ENCODE results near the gene PLEKHG4B.
"Not testable (repeated sequence)": the region's sequence is repeated elsewhere in the genome, so short reads cannot be mapped to it uniquely, and the experiment has no call there.

Gene PLEKHG4B

GRCh38 chr5:155651-156410 lies 63.9 kb downstream of the PLEKHG4B start:
- DNase-seq (ENCODE audit: low read depth in 2 of 2): no peak

- DNase-seq (ENCODE audit: low read depth in 2 of 2): no peak
Observed at GRCh38 chr5:156411-157072, 64.6 kb downstream of the PLEKHG4B start.

DNA sequence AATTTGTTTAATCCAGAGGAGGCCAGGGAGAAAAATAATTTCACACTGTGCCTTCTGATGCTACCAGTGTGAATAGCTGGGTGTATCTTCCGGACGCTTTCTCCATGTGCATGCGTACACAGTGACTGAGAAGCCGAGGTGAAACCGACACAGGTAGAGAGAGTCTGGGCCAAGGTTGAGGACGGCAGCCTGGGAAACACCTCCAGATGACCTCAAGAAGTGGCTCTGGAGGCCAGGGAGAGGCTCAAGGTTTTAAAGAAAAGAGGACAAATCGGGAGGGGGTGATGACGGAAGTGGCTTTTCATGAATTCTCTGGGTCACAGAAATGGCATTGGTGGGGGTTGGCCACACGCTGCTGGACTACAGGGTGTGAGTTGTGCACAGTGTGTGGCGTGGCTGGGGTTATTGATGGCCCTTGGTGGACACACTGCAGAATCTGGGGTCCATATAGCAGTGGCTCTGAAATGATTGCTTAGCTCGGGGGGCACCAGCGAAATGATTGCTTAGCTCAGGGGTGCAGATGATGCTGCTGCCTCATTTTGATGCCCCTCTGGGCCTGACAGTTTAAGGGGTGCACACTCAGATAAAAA lies 65.3 kb downstream of the PLEKHG4B start:
- no peak for DNase-seq (ENCODE audit: low read depth in 2 of 2)

DNA sequence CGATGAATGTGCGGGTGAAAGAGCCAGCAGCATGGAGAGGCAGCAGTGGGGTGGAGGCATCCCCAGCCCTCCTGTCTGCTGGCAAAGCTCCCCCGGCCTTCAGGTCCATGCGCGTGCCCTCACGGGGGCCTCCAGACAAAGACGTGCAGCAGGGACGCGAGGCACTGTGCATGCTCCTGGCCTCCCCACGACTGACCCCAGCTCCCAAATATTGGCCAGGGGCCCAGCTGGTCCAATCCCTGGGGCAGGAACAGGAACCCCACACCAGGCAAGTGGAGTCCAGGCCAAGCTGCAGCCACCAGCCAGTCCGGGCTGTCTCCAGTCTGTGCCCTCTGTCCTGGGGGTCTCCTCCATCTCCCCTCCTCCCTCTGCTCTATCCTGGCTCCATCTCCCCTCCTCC lies 65.8 kb downstream of the PLEKHG4B start:
- no peak for DNase-seq (ENCODE audit: low read depth in 2 of 2)

DNA sequence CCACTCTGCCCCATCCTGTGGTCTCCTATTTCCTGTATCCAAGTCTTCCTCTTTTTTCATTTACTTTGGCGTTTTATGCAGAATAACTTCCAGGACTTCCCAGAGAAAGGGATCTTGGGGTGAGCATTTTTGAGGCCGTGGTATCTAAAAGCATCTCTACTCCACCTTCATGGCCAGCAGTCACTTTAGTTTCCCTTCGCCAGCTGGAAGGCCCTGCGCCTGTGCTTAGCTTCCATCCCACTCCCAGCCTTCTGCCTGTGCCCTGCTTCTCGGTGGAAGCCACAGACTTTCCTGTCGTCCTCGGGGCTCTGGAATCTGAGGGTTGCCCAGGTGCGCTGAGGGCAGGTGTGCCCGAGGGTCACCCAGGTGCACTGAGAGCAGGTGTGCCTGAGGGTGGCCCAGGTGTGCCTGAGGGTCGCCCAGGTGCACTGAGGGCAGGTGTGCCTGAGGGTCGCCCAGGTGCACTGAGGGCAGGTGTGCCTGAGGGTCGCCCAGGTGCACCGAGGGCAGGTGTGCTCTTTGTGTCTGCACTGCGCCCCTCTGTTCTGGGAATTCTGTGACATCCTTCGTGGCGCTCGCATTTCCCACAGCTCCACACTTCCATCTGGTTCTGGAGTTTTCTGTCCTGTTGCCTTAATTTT lies 67.0 kb downstream of the PLEKHG4B start:
- no peak for DNase-seq (ENCODE audit: low read depth in 2 of 2)

DNA sequence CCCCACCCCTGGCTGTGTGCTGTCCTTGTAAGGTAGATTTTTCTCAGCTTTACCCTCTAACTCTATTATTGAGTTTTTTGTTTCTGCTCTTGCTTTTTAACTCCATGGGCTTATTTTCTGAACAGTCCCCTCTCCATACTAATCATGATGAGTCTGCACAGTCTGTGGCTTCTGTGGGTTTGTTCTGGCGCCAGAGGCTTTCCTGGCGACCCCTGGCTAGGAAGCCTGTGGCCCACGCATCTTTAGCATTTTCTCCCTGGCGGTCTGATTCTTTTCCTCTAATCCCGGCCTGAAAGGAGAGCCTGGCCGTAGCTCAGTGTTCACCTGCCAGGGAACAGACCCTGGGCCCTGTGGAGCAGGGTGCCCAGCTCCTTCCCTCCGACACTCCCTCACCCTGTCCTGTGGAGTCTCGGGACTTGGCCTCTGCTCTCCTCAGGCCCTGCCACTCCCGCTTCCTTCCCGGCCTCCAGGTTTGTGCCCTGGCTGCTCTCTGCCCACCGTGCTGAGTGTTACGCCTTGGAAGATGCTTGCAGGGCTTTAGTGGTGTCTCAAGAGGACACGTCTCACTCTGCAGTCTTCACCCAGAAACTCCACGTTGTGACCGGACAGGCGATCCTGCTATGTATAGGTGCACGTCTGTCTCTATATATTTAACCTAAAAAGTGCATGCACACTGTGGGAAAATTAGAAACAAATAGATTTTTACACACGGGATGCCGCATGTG lies 67.6 kb downstream of the PLEKHG4B start:
- no peak for DNase-seq (ENCODE audit: low read depth in 2 of 2)

DNA sequence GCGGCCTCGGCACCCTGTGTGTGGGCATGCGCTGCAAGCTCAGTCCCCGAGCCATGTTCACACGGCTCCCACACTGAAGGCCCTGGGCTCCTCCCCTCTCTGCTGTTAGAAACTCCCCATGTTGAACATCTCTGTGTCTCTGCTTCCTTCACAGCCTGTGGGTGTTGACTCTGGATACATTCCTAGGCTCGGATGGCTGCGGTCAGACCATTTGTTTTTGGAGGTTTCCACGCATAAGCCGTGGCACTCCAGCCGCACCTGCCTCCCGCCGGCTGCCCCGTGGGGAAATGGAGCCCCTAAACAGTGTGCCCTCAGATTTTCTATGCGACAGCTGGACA lies 68.2 kb downstream of the PLEKHG4B start:
- no peak for DNase-seq (ENCODE audit: low read depth in 2 of 2)

GRCh38 chr5:160921-161802 lies 69.2 kb downstream of the PLEKHG4B start:
- DNase-seq (ENCODE audit: low read depth in 2 of 2): no peak

GRCh38 chr5:161803-162110 lies 69.8 kb downstream of the PLEKHG4B start:
- DNase-seq (ENCODE audit: low read depth in 2 of 2): no peak

- no peak for DNase-seq (ENCODE audit: low read depth in 2 of 2)
Observed at GRCh38 chr5:162190-162564, 70.2 kb downstream of the PLEKHG4B start.

DNA sequence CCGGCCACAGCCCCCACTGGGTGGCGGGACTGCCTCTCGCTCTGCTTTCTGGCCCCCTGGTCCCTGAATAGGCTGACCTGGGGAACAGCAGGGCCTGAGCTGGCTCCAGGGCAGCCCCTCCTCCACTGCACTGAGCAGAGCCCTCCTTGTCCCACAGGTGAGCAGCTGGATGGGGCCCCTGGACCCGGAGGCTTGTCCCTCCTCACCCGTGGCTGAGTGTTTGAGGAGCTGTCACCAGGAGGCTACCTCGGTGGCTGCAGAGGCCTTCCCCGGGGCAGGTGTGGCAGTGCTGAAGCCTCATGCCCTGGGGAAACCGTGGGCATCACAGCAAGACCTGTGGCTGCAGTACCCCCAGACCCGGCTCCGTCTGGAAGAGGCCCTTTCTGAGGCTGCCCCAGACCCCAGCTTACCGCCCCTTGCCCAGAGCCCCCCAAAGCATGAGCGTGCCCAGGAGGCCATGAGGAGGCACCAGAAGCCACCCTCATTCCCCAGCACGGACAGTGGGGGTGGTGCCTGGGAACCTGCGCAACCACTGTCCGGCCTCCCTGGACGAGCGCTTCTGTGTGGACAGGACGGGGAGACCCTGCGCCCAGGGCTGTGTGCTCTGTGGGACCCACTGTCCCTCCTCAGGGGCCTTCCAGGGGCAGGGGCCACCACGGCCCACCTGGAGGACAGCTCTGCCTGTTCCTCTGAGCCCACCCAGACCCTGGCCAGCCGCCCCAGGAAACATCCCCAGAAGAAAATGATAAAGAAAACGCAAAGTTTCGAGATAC lies 70.8 kb downstream of the PLEKHG4B start:
- no peak for DNase-seq (ENCODE audit: low read depth in 2 of 2)

- no peak for DNase-seq (ENCODE audit: low read depth in 2 of 2)
Observed at GRCh38 chr5:163338-163620, 71.3 kb downstream of the PLEKHG4B start.

DNA sequence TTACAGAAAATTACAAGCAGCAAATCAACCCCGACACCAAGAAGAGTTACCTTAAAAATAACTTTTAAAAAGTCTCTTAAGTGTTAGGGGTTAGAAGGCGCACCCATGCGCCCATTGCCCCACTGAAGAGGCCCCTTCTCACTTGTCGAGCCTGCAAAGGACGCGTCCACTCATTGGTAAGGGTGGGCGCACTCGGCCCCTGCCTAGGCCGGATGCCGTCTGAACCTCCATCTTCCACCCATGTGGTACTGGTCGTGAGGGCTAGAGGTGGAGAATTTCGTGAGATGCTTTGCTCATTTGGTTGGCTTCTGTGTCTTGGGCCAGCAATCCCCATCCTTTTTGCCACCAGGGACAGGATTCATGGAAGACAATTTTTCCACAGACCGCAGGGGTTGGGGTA lies 71.9 kb downstream of the PLEKHG4B start:
- DNase-seq (ENCODE audit: low read depth in 2 of 2): no peak

GRCh38 chr5:164244-164643 lies 72.3 kb downstream of the PLEKHG4B start:
- no peak for DNase-seq (ENCODE audit: low read depth in 2 of 2)

DNA sequence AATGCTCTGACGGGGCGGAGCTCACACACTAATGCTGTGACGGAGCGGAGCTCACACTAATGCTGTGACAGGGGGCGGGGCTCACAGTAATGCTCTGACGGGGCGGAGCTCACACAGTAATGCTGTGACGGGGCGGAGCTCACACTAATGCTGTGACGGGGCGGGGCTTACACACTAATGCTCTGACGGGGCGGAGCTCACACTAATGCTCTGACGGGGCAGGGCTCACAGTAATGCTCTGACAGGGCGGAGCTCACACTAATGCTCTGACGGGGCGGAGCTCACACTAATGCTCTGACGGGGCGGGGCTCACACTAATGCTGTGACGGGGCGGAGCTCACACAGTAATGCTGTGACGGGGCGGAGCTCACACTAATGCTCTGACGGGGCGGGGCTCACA lies 72.8 kb downstream of the PLEKHG4B start:
- not testable (repeated sequence) for DNase-seq (ENCODE audit: low read depth in 2 of 2)

DNA sequence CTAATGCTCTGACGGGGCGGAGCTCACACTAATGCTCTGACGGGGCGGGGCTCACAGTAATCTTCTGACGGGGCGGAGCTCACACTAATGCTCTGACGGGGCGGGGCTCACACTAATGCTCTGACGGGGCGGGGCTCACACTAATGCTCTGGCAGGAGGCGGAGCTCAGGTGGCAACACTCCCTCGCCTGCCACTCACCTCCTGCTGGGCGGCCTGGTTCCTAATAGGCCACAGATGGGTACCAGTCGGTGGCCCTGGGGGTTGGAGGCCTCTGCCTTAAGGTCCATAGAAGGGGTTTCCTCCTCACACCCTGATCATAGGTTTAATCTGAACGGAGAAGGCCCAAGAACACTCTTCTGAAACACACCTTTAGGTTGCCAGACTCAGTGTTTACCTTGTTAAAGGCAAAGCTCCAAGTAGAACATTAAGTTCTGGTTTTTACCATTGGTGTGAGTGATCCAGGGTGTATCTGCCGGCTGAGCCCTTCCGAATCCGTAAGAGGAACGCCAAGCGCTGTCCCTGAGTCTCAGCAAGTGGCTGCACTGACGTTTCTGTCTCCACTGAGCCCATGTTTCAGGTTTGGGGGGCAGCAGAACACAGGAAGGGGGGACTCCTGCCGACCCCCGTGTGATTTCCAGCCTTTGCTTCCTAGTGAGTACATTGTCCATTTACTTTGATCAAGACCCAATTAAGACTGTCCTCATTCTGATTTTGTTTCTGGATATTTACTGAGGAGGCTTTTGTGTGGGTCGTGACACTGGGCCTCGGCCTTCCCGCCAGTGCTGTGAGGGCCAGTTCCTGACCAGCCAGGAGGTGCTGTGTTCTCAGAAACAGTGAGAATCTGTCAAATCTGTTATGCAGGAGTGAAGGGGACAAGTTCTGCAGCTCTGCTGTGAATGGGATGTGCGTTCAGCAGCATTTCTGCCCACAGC lies 74.7 kb downstream of the PLEKHG4B start:
- DNase-seq (ENCODE audit: low read depth in 2 of 2): no peak

- no peak for DNase-seq (ENCODE audit: low read depth in 2 of 2)
Observed at GRCh38 chr5:167511-167910, 75.5 kb downstream of the PLEKHG4B start.

DNA sequence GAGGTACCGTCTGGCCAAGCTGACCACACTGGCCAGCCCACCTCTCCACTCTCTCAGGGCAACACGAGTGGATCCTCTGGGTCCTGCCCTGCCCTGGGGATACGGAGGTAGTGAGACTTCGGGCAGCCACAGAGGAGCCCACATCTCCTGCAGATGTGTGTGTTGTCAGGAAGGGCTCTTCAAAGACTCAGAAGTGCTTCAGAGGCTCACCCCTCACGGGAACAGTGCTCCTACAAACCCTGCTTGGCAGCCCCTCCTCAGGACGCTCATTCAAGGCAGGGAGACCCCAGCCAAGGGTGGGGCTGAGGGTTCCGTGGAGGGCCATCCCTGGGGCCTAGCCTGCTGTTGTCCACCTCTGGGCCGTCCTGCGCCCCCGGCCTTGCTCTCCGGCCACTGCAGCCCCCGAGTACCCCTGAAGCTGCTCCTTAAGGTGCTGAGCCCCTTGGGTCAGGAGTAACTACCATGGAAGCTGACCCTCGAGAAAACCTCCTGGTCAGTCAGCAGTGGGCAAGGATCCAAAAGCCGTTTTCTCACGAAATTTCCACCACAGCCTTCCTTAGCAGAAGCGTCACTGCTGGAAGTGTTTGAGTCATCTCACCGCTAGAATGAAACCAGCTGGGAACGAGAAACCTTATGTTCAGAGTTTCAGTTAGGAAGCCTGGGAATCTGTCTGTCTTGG lies 76.2 kb downstream of the PLEKHG4B start:
- DNase-seq (ENCODE audit: low read depth in 2 of 2): no peak

GRCh38 chr5:169071-169727 lies 77.2 kb downstream of the PLEKHG4B start:
- DNase-seq (ENCODE audit: low read depth in 2 of 2): no peak

All from stimulated activated CD8-positive, alpha-beta memory T cell treated with anti-CD3 and anti-CD28 coated beads, Interleukin-15, amount 100 ng/mL, for 4 hours (primary cell).